Hepatocyte (in vitro differentiated cells): ENCODE data around the gene NRCAM. TPM values are rescaled to one million over a fixed set of nuclear protein-coding genes. Genes with fewer than 3 reads are reported as not detected.

Source experiments
- DNase-seq: peaks from one replicate; pipeline ENCODE4 v3.0.0-alpha.2; 2016; ENCODE audit warnings: low spot score
- H2AFZ ChIP-seq: fragments of 200-600 bp; sonication (generic); 2 replicates; pipeline ENCODE4 v1.6.0; 2016; ENCODE audit warnings: antibody characterized with exemption, mild to moderate bottlenecking
- H3K27ac ChIP-seq: fragments of 200-600 bp; sonication (generic); 2 replicates; pipeline ENCODE4 v1.5.1; 2016; ENCODE audit warnings: mild to moderate bottlenecking
- H3K27me3 ChIP-seq: fragments of 200-600 bp; sonication (generic); 2 replicates; pipeline ENCODE4 v1.6.1; 2016
- H3K36me3 ChIP-seq: fragments of 200-600 bp; sonication (generic); replicated peaks from 2 replicates; pipeline ENCODE4 v1.5.1; 2016; ENCODE audit warnings: low read depth; ENCODE audit not compliant: insufficient read depth
- H3K4me1 ChIP-seq: fragments of 200-600 bp; sonication (generic); 2 replicates; pipeline ENCODE4 v1.5.1; 2016; ENCODE audit warnings: mild to moderate bottlenecking, moderate library complexity; ENCODE audit not compliant: insufficient read depth
- H3K4me2 ChIP-seq: fragments of 200-600 bp; sonication (generic); 2 replicates; pipeline ENCODE4 v1.6.0; 2016
- H3K4me3 ChIP-seq: fragments of 200-600 bp; sonication (generic); 2 replicates; pipeline ENCODE4 v1.5.1; 2016; ENCODE audit warnings: mild to moderate bottlenecking
- H3K79me2 ChIP-seq: fragments of 200-600 bp; sonication (generic); 2 replicates; pipeline ENCODE4 v1.6.0; 2017; ENCODE audit warnings: mild to moderate bottlenecking
- H3K9me2 ChIP-seq: fragments of 200-600 bp; sonication (generic); replicated peaks from 2 replicates; pipeline ENCODE4 v1.6.0; 2017; ENCODE audit warnings: mild to moderate bottlenecking; ENCODE audit not compliant: insufficient read depth
- H3K9me3 ChIP-seq: fragments of 200-600 bp; sonication (generic); 2 replicates; pipeline ENCODE4 v1.5.1; 2016; ENCODE audit warnings: low read depth, mild to moderate bottlenecking
- H4K20me1 ChIP-seq: fragments of 200-600 bp; sonication (generic); 2 replicates; pipeline ENCODE4 v1.6.0; 2016; ENCODE audit warnings: mild to moderate bottlenecking; ENCODE audit not compliant: insufficient read depth, poor library complexity, severe bottlenecking
- CTCF ChIP-seq: fragments of 200-600 bp; sonication (generic); IDR thresholded peaks from 2 replicates; pipeline ENCODE4 v1.5.1; 2016; ENCODE audit warnings: antibody characterized with exemption, mild to moderate bottlenecking; ENCODE audit not compliant: poor library complexity
- EZH2 ChIP-seq: fragments of 200-600 bp; sonication (generic); IDR thresholded peaks from 2 replicates; pipeline ENCODE4 v1.6.1; 2016; ENCODE audit warnings: antibody characterized with exemption, mild to moderate bottlenecking, borderline replicate concordance
- EZH2phosphoT487 ChIP-seq: fragments of 200-600 bp; sonication (generic); IDR thresholded peaks from one replicate; pipeline ENCODE4 v1.6.1; 2018; ENCODE audit warnings: antibody characterized with exemption, mild to moderate bottlenecking, low read depth, moderate library complexity; ENCODE audit not compliant: unreplicated experiment, severe bottlenecking
- WGBS: methylation state at CpG from one replicate; pipeline ENCODE4 v1.1.6; 2016; ENCODE audit warnings: low lambda C conversion rate; ENCODE audit errors: missing lambda C conversion rate; 5-methylcytosine and 5-hydroxymethylcytosine counted together
- polyA plus RNA-seq: library from polyadenylated mRNA; unstranded; fragments of >200 nt; fragmentation: Nextera tagmentation; extraction: Ambion mirVana; gene quantifications from 2 replicates; pipeline ENCODE4 v1.2.1, GENCODE V29; 2016
- total RNA-seq: library from RNA; depleted of rRNA; stranded (reverse); fragments of >200 nt; gene quantifications from 2 replicates; pipeline ENCODE4 v1.2.3, GENCODE V29; 2014

The NRCAM gene
- total and polyA plus RNA-seq, 2 experiments from 2014 or later, result 16.0 to 34.4 TPM

- WGBS, result 77% methylated on average over 7 of the region's 7 CpGs
- no peak overlapping the region for H3K4me3 ChIP-seq
- no peaks in the 10 kb centered on the region for H3K9me3 ChIP-seq
- H4K20me1 ChIP-seq, result no peaks in the 10 kb centered on the region
- TF ChIP-seq EZH2phosphoT487 (no peak), EZH2 (no peak), CTCF (no peak)
- no peaks in the 10 kb centered on the region for H3K4me1 ChIP-seq
- H3K4me2 ChIP-seq, result no peak overlapping the region
- no peaks in the 10 kb centered on the region for H3K9me2 ChIP-seq
- no peak for DNase-seq
- no peak overlapping the region for H3K27ac ChIP-seq
- no peaks in the 10 kb centered on the region for H3K79me2 ChIP-seq
- no peak overlapping the region for H2AFZ ChIP-seq
- H3K27me3 ChIP-seq, result no peaks in the 10 kb centered on the region
- no peaks in the 10 kb centered on the region for H3K36me3 ChIP-seq
These were observed 326.9 kb downstream of the NRCAM start for GRCh38 chr7:108129018-108129965.

GRCh38 chr7:108128514-108128913, 327.7 kb downstream of the NRCAM start:
- no peaks in the 10 kb centered on the region for H3K4me1 ChIP-seq
- TF ChIP-seq EZH2 (no peak), CTCF (no peak), EZH2phosphoT487 (no peak)
- no peaks in the 10 kb centered on the region for H3K9me3 ChIP-seq
- no peaks in the 10 kb centered on the region for H3K27me3 ChIP-seq
- H3K27ac ChIP-seq, result no peak overlapping the region
- H3K36me3 ChIP-seq, result no peaks in the 10 kb centered on the region
- H4K20me1 ChIP-seq, result no peaks in the 10 kb centered on the region
- H2AFZ ChIP-seq, result no peak overlapping the region
- no peak for DNase-seq
- no peak overlapping the region for H3K4me3 ChIP-seq
- no peak overlapping the region for H3K4me2 ChIP-seq
- 98% methylated on average over 3 of the region's 3 CpGs for WGBS
- no peaks in the 10 kb centered on the region for H3K79me2 ChIP-seq
- H3K9me2 ChIP-seq, result no peaks in the 10 kb centered on the region

GRCh38 chr7:108127461-108127860, 328.8 kb downstream of the NRCAM start:
- Histone ChIP-seq H3K79me2 (no peaks in the 10 kb centered on the region), H3K4me3 (no peak overlapping the region), H4K20me1 (no peaks in the 10 kb centered on the region), H2AFZ (no peak overlapping the region), H3K36me3 (no peaks in the 10 kb centered on the region), H3K4me2 (no peak overlapping the region), H3K27me3 (no peaks in the 10 kb centered on the region), H3K4me1 (peaks cover 2% of the 10 kb centered on the region), H3K9me2 (no peaks in the 10 kb centered on the region), H3K9me3 (no peaks in the 10 kb centered on the region), H3K27ac (no peak overlapping the region)
- WGBS, result 85% methylated on average over 5 of the region's 5 CpGs
- TF ChIP-seq EZH2 (no peak), EZH2phosphoT487 (no peak), CTCF (no peak)
- no peak for DNase-seq

- Histone ChIP-seq H3K27me3 (no peaks in the 10 kb centered on the region), H3K27ac (no peak overlapping the region), H3K4me2 (no peak overlapping the region), H3K9me2 (no peaks in the 10 kb centered on the region), H3K9me3 (no peaks in the 10 kb centered on the region), H3K36me3 (no peaks in the 10 kb centered on the region), H3K4me3 (no peak overlapping the region), H4K20me1 (no peaks in the 10 kb centered on the region), H3K79me2 (no peaks in the 10 kb centered on the region), H3K4me1 (peaks cover 7% of the 10 kb centered on the region), H2AFZ (no peak overlapping the region)
- WGBS, result 94% methylated on average over 3 of the region's 3 CpGs
- DNase-seq, result no peak
- TF ChIP-seq CTCF (no peak), EZH2phosphoT487 (no peak), EZH2 (no peak)
These were observed 331.4 kb downstream of the NRCAM start for GRCh38 chr7:108124820-108125219.
